GM12872 (cell line): ENCODE data around the gene CHRNG.

Experiments
- CTCF ChIP-seq: IDR thresholded peaks from 3 replicates; pipeline ENCODE4 v1.5.1; 2011; ENCODE audit warnings: low read depth, mild to moderate bottlenecking, low read length, moderate library complexity; ENCODE audit not compliant: insufficient read depth

Gene CHRNG

GRCh38 chr2:232568161-232568560 is 28.7 kb downstream of the CHRNG start:
- TF ChIP-seq CTCF, result no peak

- no peak for TF ChIP-seq CTCF
Measured at GRCh38 chr2:232569541-232569940, 30.0 kb downstream of the CHRNG start.

- TF ChIP-seq CTCF, result no peak
Measured at GRCh38 chr2:232571026-232571474, 31.6 kb downstream of the CHRNG start.

- TF ChIP-seq CTCF, result no peak
Measured at GRCh38 chr2:232573042-232573441, 33.5 kb downstream of the CHRNG start.

- no peak for TF ChIP-seq CTCF
Measured at GRCh38 chr2:232573771-232574435, 34.4 kb downstream of the CHRNG start.

GRCh38 chr2:232574674-232575403 is 35.3 kb downstream of the CHRNG start:
- no peak for TF ChIP-seq CTCF

- no peak for TF ChIP-seq CTCF
Measured at GRCh38 chr2:232575404-232575746, 35.9 kb downstream of the CHRNG start.
